GM21381 (cell line): ENCODE data around the gene KHK.

Experiments
- ATAC-seq: cut with Tn5 transposase; IDR thresholded peaks from one replicate; pipeline ENCODE4 v1.9.1; 2021; ENCODE audit warnings: mild to moderate bottlenecking, moderate library complexity; ENCODE audit not compliant: unreplicated experiment

Gene KHK

GRCh38 chr2:27086724-27087593 lies at the start of gene KHK:
Gene KHK (plus strand): TSS chr2:27086772. CDS start chr2:27087260, 488 bp downstream.
- no peak for ATAC-seq

- no peak for ATAC-seq
Observed at GRCh38 chr2:27038012-27038411, 48.6 kb upstream of the KHK start.

GRCh38 chr2:27038631-27039339 lies 47.8 kb upstream of the KHK start:
- ATAC-seq: no peak

GRCh38 chr2:27039426-27039825 lies 47.1 kb upstream of the KHK start:
- no peak for ATAC-seq

GRCh38 chr2:27039871-27040270 lies 46.7 kb upstream of the KHK start:
- ATAC-seq: no peak

GRCh38 chr2:27040282-27040681 lies 46.3 kb upstream of the KHK start:
- ATAC-seq: no peak

GRCh38 chr2:27041752-27042151 lies 44.8 kb upstream of the KHK start:
- peak; percentile 37 for ATAC-seq

GRCh38 chr2:27042159-27042661 lies 44.4 kb upstream of the KHK start:
- ATAC-seq: peak; percentile 54

- no peak for ATAC-seq
Observed at GRCh38 chr2:27042985-27043634, 43.5 kb upstream of the KHK start.

- ATAC-seq: peak; percentile 16
Observed at GRCh38 chr2:27049422-27050280, 36.9 kb upstream of the KHK start.

GRCh38 chr2:27050281-27050995 lies 36.1 kb upstream of the KHK start:
- peak; percentile 49 for ATAC-seq

GRCh38 chr2:27050996-27051901 lies 35.3 kb upstream of the KHK start, which contains the start of gene AGBL5:
Gene AGBL5 (plus strand): TSS chr2:27051668. CDS start chr2:27052959, 1,291 bp downstream.
- peak; percentile 67 for ATAC-seq

GRCh38 chr2:27051902-27052645 lies 34.5 kb upstream of the KHK start:
- ATAC-seq: no peak

- no peak for ATAC-seq
Observed at GRCh38 chr2:27053321-27053720, 33.3 kb upstream of the KHK start.

- no peak for ATAC-seq
Observed at GRCh38 chr2:27053776-27054175, 32.8 kb upstream of the KHK start.

GRCh38 chr2:27054721-27055120 lies 31.9 kb upstream of the KHK start:
- no peak for ATAC-seq

GRCh38 chr2:27057184-27057583 lies 29.4 kb upstream of the KHK start:
- no peak for ATAC-seq

- ATAC-seq: no peak
Observed at GRCh38 chr2:27058210-27058609, 28.4 kb upstream of the KHK start.
